SK-N-SH (cell line): ENCODE results near the gene CHIC2.

ENCODE experiments used
- CTCF ChIP-seq: fragments of 200-600 bp; sonication (generic); IDR thresholded peaks from 2 replicates; pipeline ENCODE4 v1.6.1; 2017; ENCODE audit warnings: antibody characterized with exemption, mild to moderate bottlenecking, moderate library complexity
- EP300 ChIP-seq, 2 experiments: IDR thresholded peaks; 2 replicates each; pipeline versions ENCODE4 v1.4.0 to v1.6.1; 2012; ENCODE audit warnings: borderline replicate concordance in 1 of 2, low read depth in 1 of 2, low read length in 1 of 2
- EZH2phosphoT487 ChIP-seq: fragments of 200-600 bp; sonication (generic); IDR thresholded peaks from 2 replicates; pipeline ENCODE4 v1.6.1; 2017; ENCODE audit warnings: low read depth, mixed run types, mild to moderate bottlenecking, antibody characterized with exemption, moderate library complexity, borderline replicate concordance
- FOXJ3 ChIP-seq: sonication (generic); formaldehyde crosslinking; IDR thresholded peaks from 2 replicates; pipeline ENCODE4 v1.5.1; 2020; ENCODE audit warnings: mild to moderate bottlenecking, missing genetic modification reagents
- POLR2AphosphoS5 ChIP-seq: IDR thresholded peaks from 2 replicates; pipeline ENCODE4 v1.6.1; 2012; ENCODE audit warnings: low read depth, low read length
- TF ChIP-seq, protein P1 (sequence below): IDR thresholded peaks from 2 replicates; pipeline ENCODE4 v1.6.1; 2012; ENCODE audit warnings: mild to moderate bottlenecking, low read depth, low read length, moderate library complexity

GRCh38 chr4:53994382-53995102 is 69.9 kb downstream of the CHIC2 start:
- TF ChIP-seq POLR2AphosphoS5 (no peak), EZH2phosphoT487 (no peak), FOXJ3 (CRISPR knock-in tag) (no peak), EP300 (IDR thresholded peaks at IDR 0.05; ENCODE audit: borderline replicate concordance in 1 of 2, low read depth in 1 of 2, low read length in 1 of 2) (no peak), CTCF (no peak)
- TF ChIP-seq, protein P1, sequence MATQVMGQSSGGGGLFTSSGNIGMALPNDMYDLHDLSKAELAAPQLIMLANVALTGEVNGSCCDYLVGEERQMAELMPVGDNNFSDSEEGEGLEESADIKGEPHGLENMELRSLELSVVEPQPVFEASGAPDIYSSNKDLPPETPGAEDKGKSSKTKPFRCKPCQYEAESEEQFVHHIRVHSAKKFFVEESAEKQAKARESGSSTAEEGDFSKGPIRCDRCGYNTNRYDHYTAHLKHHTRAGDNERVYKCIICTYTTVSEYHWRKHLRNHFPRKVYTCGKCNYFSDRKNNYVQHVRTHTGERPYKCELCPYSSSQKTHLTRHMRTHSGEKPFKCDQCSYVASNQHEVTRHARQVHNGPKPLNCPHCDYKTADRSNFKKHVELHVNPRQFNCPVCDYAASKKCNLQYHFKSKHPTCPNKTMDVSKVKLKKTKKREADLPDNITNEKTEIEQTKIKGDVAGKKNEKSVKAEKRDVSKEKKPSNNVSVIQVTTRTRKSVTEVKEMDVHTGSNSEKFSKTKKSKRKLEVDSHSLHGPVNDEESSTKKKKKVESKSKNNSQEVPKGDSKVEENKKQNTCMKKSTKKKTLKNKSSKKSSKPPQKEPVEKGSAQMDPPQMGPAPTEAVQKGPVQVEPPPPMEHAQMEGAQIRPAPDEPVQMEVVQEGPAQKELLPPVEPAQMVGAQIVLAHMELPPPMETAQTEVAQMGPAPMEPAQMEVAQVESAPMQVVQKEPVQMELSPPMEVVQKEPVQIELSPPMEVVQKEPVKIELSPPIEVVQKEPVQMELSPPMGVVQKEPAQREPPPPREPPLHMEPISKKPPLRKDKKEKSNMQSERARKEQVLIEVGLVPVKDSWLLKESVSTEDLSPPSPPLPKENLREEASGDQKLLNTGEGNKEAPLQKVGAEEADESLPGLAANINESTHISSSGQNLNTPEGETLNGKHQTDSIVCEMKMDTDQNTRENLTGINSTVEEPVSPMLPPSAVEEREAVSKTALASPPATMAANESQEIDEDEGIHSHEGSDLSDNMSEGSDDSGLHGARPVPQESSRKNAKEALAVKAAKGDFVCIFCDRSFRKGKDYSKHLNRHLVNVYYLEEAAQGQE: no peak
